ENCODE measurements around the gene SH3BP4.

DNA sequence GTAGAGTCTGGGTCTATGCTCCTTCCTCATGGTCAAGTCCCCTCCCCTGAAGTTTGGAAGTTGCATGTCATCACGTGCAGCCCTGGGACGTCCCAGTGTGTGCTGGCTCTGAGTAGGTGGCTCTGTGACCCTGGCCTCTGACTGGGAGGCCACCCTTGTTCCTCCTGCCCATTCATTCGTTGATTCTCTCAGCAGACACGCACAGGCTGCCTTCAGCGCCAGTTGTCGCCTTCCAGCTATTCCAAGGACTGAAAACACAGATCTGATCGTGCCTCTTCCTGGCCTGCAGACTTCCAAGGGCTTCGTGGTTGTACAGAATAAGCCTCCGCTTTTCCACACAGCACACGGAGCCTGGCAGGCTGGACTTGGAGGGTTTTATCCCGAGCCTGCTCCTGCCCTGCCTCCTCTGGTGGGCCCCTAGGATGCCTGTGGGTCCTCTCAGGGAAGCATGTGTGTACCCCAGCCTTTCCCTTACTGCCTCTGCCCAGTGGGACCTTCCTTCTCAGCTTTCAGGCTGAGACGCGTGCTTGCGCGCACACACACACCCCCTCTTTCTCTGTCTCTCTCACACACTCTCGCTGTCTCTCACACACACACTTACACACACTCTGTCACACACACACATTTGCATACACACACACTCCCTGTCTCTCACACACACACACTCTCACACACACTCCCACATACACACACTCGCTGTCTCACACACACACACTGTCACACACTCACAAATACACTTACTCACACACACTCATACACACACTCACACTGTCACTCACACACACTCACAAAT, 17.7 kb downstream of the SH3BP4 start:
- TF ChIP-seq POLR2AphosphoS5 (IDR thresholded peaks at IDR 0.05; ENCODE audit: low read depth, low read length) (no peak), POLR2A (IDR thresholded peaks at IDR 0.05; ENCODE audit: low read depth, low read length) (no peak), TAF1 (IDR thresholded peaks at IDR 0.05; ENCODE audit: low read depth, low read length) (no peak), PAX5 (IDR thresholded peaks at IDR 0.05; ENCODE audit: insufficient read depth, low read length, severe bottlenecking) (no peak)
